ENCODE results near the gene NUP210. TPM values are rescaled to one million over a fixed set of nuclear protein-coding genes. Genes with fewer than 3 reads are reported as not detected.
"Not testable (repeated sequence)": the region's sequence is repeated elsewhere in the genome, so short reads cannot be mapped to it uniquely, and the experiment has no call there.

Gene NUP210
- total RNA-seq, 3 donors from 2014 or later, result 6.7 to 14.8 (median 8.1) TPM

DNA sequence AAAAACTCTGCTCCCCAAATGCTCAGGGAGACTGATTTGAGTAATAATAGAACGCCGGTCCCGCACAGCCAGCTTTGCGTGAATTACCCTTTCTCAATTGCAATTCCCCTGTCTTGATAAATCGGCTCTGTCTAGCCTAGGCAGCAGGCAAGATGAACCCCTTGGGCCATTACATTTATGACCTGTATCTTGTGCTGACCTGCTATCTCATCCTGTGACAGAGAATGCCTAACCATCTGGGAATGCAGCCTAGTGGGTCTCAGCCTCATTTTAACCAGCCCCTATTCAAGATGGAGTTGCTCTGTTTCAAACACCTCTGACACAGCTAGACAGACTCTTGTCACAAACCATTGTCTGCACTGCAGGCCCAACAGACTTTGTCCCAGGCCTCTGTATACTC is 13.8 kb upstream of the NUP210 start:
- Histone ChIP-seq H3K36me3 (ENCODE audit: low read depth) (no peaks in the 10 kb centered on the region), H3K9me3 (no peaks in the 10 kb centered on the region), H3K4me3 (no peak overlapping the region), H3K4me1 (ENCODE audit: low read depth) (no peaks in the 10 kb centered on the region)
- ATAC-seq, result no peak
- no peak for DNase-seq
- intact Hi-C loops (cut with DNase I, micrococcal nuclease), result no loop called here
- TF ChIP-seq, protein P1, sequence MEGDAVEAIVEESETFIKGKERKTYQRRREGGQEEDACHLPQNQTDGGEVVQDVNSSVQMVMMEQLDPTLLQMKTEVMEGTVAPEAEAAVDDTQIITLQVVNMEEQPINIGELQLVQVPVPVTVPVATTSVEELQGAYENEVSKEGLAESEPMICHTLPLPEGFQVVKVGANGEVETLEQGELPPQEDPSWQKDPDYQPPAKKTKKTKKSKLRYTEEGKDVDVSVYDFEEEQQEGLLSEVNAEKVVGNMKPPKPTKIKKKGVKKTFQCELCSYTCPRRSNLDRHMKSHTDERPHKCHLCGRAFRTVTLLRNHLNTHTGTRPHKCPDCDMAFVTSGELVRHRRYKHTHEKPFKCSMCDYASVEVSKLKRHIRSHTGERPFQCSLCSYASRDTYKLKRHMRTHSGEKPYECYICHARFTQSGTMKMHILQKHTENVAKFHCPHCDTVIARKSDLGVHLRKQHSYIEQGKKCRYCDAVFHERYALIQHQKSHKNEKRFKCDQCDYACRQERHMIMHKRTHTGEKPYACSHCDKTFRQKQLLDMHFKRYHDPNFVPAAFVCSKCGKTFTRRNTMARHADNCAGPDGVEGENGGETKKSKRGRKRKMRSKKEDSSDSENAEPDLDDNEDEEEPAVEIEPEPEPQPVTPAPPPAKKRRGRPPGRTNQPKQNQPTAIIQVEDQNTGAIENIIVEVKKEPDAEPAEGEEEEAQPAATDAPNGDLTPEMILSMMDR (IDR thresholded peaks at IDR 0.05), result no peak

GRCh38 chr3:13432093-13432492 is 12.0 kb upstream of the NUP210 start:
- H3K36me3 ChIP-seq (ENCODE audit: low read depth), result no peaks in the 10 kb centered on the region
- TF ChIP-seq, protein P1 (IDR thresholded peaks at IDR 0.05), result no peak
- DNase-seq (no peak), ATAC-seq (no peak)
- no peaks in the 10 kb centered on the region for H3K9me3 ChIP-seq
- H3K4me1 ChIP-seq (ENCODE audit: low read depth), result no peaks in the 10 kb centered on the region
- intact Hi-C loops (cut with DNase I, micrococcal nuclease), result no loop called here
- no peak overlapping the region for H3K4me3 ChIP-seq

- intact Hi-C loops (cut with DNase I, micrococcal nuclease); DNase-seq; H3K4me1 ChIP-seq (ENCODE audit: low read depth); ATAC-seq; H3K4me3 ChIP-seq; H3K9me3 ChIP-seq; H3K36me3 ChIP-seq (ENCODE audit: low read depth): not testable (repeated sequence)
Measured at GRCh38 chr3:13430411-13430875, 10.3 kb upstream of the NUP210 start.

GRCh38 chr3:13429631-13430291 is 9.6 kb upstream of the NUP210 start:
- no peak overlapping the region for H3K4me3 ChIP-seq
- H3K9me3 ChIP-seq, result no peaks in the 10 kb centered on the region
- no peak for DNase-seq
- ATAC-seq, result no peak
- H3K36me3 ChIP-seq (ENCODE audit: low read depth), result no peaks in the 10 kb centered on the region
- TF ChIP-seq, protein P1 (IDR thresholded peaks at IDR 0.05), result no peak
- intact Hi-C loops (cut with DNase I, micrococcal nuclease), result no loop called here
- H3K4me1 ChIP-seq (ENCODE audit: low read depth), result no peaks in the 10 kb centered on the region

- H3K36me3 ChIP-seq (ENCODE audit: low read depth); H3K9me3 ChIP-seq; ATAC-seq; H3K4me1 ChIP-seq (ENCODE audit: low read depth); DNase-seq; H3K4me3 ChIP-seq; intact Hi-C loops (cut with DNase I, micrococcal nuclease): not testable (repeated sequence)
Measured at GRCh38 chr3:13428678-13429077, 8.6 kb upstream of the NUP210 start.

DNA sequence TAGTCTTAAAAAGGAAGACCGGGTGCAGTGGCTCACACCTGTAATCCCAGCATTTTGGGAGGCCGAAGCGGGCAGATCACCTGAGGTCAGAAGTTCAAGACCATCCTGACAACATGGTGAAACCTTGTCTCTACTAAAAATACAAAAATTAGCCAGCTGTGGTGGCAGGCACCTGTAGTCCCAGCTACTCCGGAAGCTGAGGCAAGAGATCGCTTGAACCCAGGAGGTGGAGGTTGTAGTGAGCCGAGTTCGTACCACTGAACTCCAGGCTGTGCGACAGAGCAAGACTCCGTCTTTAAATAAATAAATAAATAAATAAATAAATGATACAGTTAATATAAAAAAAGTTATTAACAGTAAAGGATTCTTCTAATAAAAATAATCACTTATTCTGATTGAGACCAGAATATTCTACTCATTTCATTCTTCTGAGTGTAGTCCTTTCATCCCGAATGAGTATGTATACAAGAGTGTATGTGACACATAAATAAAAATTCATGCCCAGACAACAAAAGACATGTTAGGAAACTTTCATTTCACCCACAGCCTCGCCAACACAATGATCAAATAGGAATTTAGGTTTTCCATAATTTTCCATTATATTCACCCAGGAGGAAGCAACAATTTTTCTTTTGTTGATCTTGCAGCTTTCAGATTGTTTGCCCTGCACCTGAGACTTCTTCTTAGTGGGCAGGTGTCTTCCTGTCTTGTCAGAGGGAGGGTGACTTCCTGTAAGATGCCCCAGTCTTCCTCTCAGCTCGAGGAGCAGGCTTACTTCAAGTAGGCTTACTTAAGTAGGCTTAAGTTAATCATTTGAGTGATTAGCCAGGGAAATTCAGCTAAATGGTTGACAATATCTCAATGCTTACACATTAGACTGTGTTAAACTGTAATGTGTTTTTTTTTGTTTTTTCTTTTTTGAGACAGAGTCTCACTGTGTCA is 7.8 kb upstream of the NUP210 start:
- intact Hi-C loops (cut with DNase I, micrococcal nuclease), result no loop called here
- peaks cover 8% of the 10 kb centered on the region for H3K4me1 ChIP-seq (ENCODE audit: low read depth)
- TF ChIP-seq, protein P1 (IDR thresholded peaks at IDR 0.05), result no peak
- H3K4me3 ChIP-seq, result no peak overlapping the region
- ATAC-seq (peak; percentile 63), DNase-seq (no peak)
- no peaks in the 10 kb centered on the region for H3K9me3 ChIP-seq
- H3K36me3 ChIP-seq (ENCODE audit: low read depth), result no peaks in the 10 kb centered on the region
